Mammary epithelial cell (primary cell): ENCODE data around the gene HIVEP2.

Experiments used
- EZH2 ChIP-seq: IDR thresholded peaks from 2 replicates; pipeline ENCODE4 v1.6.1; 2012; ENCODE audit warnings: low read length, inconsistent platforms, borderline replicate concordance
- TF ChIP-seq, protein P1 (sequence below), 2 donors: IDR thresholded peaks in 1 of 2; conservative IDR thresholded peaks in 1 of 2; 2 replicates each; pipeline ENCODE4 v1.5.1; 2011 to 2012; ENCODE audit warnings: inconsistent platforms in 2 of 2, low read length in 2 of 2, mild to moderate bottlenecking in 2 of 2, control low read depth in 1 of 2, low read depth in 1 of 2; ENCODE audit not compliant: insufficient read depth in 1 of 2; ENCODE audit errors: extremely low read depth in 1 of 2

DNA sequence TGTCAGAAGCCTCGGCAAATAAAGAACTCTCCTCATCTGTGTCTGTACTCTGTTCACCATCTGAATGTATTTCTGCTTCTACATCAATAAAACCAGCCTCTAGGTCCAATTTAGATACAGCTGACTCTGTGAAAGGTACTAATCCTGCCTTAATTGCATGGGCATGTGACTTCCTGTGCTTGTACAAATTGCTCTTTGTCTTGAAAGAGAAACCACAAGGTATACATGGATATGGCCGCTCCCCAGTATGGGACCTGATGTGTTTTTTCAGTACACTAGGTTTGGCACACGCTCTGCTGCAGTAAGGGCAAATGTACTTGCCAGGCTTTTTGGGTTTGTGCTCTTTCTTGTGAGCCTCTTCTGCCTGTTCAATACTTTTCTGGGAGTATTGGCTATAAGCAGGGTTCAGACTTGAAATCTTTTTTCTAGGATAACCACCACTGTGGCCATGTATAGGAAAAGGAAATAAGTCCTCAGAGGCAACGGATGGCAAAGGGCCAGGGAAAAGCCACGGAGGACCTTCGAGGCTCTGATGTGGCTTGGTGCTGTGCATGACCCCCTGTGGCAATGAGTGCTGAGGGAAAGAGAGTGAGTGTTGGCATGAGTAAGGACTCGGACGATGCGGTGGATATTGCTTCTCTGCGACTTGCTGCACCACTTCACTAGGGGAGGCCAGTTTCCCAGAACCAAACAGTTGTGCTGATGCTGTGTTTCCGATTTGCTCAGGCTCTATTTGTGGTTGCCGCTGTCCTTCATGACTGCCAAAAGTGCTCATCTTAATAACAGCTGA lies 170.9 kb downstream of the HIVEP2 start:
- TF ChIP-seq, protein P1, sequence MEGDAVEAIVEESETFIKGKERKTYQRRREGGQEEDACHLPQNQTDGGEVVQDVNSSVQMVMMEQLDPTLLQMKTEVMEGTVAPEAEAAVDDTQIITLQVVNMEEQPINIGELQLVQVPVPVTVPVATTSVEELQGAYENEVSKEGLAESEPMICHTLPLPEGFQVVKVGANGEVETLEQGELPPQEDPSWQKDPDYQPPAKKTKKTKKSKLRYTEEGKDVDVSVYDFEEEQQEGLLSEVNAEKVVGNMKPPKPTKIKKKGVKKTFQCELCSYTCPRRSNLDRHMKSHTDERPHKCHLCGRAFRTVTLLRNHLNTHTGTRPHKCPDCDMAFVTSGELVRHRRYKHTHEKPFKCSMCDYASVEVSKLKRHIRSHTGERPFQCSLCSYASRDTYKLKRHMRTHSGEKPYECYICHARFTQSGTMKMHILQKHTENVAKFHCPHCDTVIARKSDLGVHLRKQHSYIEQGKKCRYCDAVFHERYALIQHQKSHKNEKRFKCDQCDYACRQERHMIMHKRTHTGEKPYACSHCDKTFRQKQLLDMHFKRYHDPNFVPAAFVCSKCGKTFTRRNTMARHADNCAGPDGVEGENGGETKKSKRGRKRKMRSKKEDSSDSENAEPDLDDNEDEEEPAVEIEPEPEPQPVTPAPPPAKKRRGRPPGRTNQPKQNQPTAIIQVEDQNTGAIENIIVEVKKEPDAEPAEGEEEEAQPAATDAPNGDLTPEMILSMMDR (conservative IDR thresholded peaks at IDR 0.05 in 1 of 2, IDR thresholded peaks at IDR 0.05 in 1 of 2; ENCODE audit: extremely low read depth in 1 of 2, insufficient read depth in 1 of 2, low read depth in 1 of 2, low read length in 2 of 2), result no peak
- TF ChIP-seq EZH2, result no peak
